K562 (cell line): Measurements from ENCODE around the gene ALPP. TPM values are rescaled to one million over a fixed set of nuclear protein-coding genes. Genes with fewer than 3 reads are reported as not detected.
A peak's percentile ranks its signal among the peaks of the same experiment; 100 is the strongest.
"Not testable (repeated sequence)": the region's sequence is repeated elsewhere in the genome, so short reads cannot be mapped to it uniquely, and the experiment has no call there.

Experiments
- ATAC-seq: fragments of 200-7000 bp; cut with Tn5 transposase; 3 replicates; pipeline ENCODE4 v1.9.1; 2020; ENCODE audit warnings: moderate library complexity
- BruUV-seq: library from RNA; stranded (reverse); fragments of 400-500 nt; replicated peaks from 2 replicates; lab custom pipeline; 2021; lab: Mats Ljungman, UMichigan
- CTCF ChIA-PET: fragments of 300-600 bp; formaldehyde crosslinking; extraction: SDS; loops from one replicate; lab custom pipeline; 2021; ENCODE audit warnings: low intra/inter-chr PET ratio; lab: Yijun Ruan, JAX
- POLR2A ChIA-PET: fragments of 300-600, 350-650 bp; sonication (Branson Sonifier 250); formaldehyde crosslinking; extraction: SDS; loops from one replicate; lab custom pipeline; 2021; ENCODE audit warnings: antibody characterized with exemption, inconsistent platforms; lab: Yijun Ruan, JAX
- DNase-seq, 4 experiments: peaks; one replicate each; pipeline versions ENCODE4 v3.0.0 to v3.0.0-alpha.2; 2011 to 2018; ENCODE audit warnings: low spot score in 3 of 4, mixed read lengths in 3 of 4; ENCODE audit errors: extremely low read depth in 1 of 4
- FAIRE-seq: peaks from 2 replicates; lab custom pipeline; 2011; peaks lifted over from hg19 to GRCh38; lab: Jason Lieb, UNC
- H2AFZ ChIP-seq: 2 replicates; pipeline ENCODE4 v1.6.0; 2011; ENCODE audit warnings: low read depth, low read length, control low read depth, inconsistent platforms
- H3K27ac ChIP-seq: fragments of 200-600 bp; 3 replicates; pipeline ENCODE4 v1.8.0; 2011; ENCODE audit warnings: low read depth, mild to moderate bottlenecking, control low read depth, inconsistent platforms, low read length, moderate library complexity, mixed read lengths; ENCODE audit errors: extremely low read depth
- H3K27me3 ChIP-seq, 2 experiments: fragments of 300-600 bp in 1 of 2; 2 replicates in 1 of 2; 3 replicates in 1 of 2; pipeline versions ENCODE4 v1.6.0 to v1.8.0; 2011; ENCODE audit warnings: inconsistent platforms in 2 of 2, low read length in 2 of 2, mild to moderate bottlenecking in 1 of 2, mixed read lengths in 1 of 2, moderate library complexity in 1 of 2; ENCODE audit not compliant: control insufficient read depth in 2 of 2, insufficient read depth in 2 of 2
- H3K36me3 ChIP-seq: fragments of 300-600 bp; 3 replicates; pipeline ENCODE4 v1.8.0; 2011; ENCODE audit warnings: mild to moderate bottlenecking, low read length, inconsistent platforms; ENCODE audit not compliant: control insufficient read depth, insufficient read depth
- H3K4me1 ChIP-seq, 2 experiments: fragments of 200-600 bp in 1 of 2; replicated peaks in 1 of 2; 2 replicates in 1 of 2; 3 replicates in 1 of 2; pipeline versions ENCODE4 v1.5.1 to v1.8.0; 2011; ENCODE audit warnings: inconsistent platforms in 2 of 2, low read length in 2 of 2, mild to moderate bottlenecking in 1 of 2, mixed read lengths in 1 of 2, moderate library complexity in 1 of 2; ENCODE audit not compliant: control insufficient read depth in 2 of 2, insufficient read depth in 2 of 2
- H3K4me2 ChIP-seq: 2 replicates; pipeline ENCODE4 v1.6.1; 2011; ENCODE audit warnings: low read length, control low read depth, inconsistent platforms, mixed read lengths; ENCODE audit not compliant: insufficient read depth
- H3K4me3 ChIP-seq: fragments of 200-600 bp; sonication (generic), shearing (Covaris generic); 2 replicates; pipeline ENCODE4 v1.5.1; 2016; ENCODE audit warnings: control low read depth, inconsistent platforms
- H3K79me2 ChIP-seq: fragments of 200-600 bp; 3 replicates; pipeline ENCODE4 v1.8.0; 2011; ENCODE audit warnings: low read length, inconsistent platforms; ENCODE audit not compliant: control insufficient read depth, insufficient read depth
- H3K9ac ChIP-seq, 2 experiments: 2 replicates each; pipeline versions ENCODE4 v1.6.0 to v1.6.1; 2011; ENCODE audit warnings: low read depth in 2 of 2, low read length in 2 of 2, control low read depth in 1 of 2, inconsistent platforms in 1 of 2, mild to moderate bottlenecking in 1 of 2, mixed read lengths in 1 of 2; ENCODE audit not compliant: insufficient read depth in 1 of 2
- H3K9me1 ChIP-seq: one replicate; pipeline ENCODE4 v1.6.0; 2011; ENCODE audit warnings: inconsistent platforms, mild to moderate bottlenecking, low read length, moderate library complexity; ENCODE audit not compliant: control insufficient read depth, insufficient read depth
- H3K9me3 ChIP-seq: replicated peaks from 2 replicates; pipeline ENCODE4 v1.5.1; 2011; ENCODE audit warnings: low read depth, low read length, inconsistent platforms; ENCODE audit not compliant: control insufficient read depth, insufficient read depth
- H4K20me1 ChIP-seq: replicated peaks from 2 replicates; pipeline ENCODE4 v1.6.1; 2011; ENCODE audit warnings: low read length, inconsistent platforms, mixed read lengths; ENCODE audit not compliant: control insufficient read depth, insufficient read depth
- JUN ChIP-seq, 2 experiments: sonication (generic) in 1 of 2; formaldehyde crosslinking in 1 of 2; IDR thresholded peaks; 2 replicates each; pipeline versions ENCODE4 v1.6.1 to v1.8.0; 2012 to 2022; ENCODE audit warnings: borderline replicate concordance in 2 of 2, mild to moderate bottlenecking in 2 of 2, improper control_type of control experiment in 1 of 2, low read depth in 1 of 2, low read length in 1 of 2, missing genetic modification reagents in 1 of 2
- NBN ChIP-seq: fragments of 450-650 bp; IDR thresholded peaks from 2 replicates; pipeline ENCODE4 v1.6.1; 2016; ENCODE audit warnings: low read depth, mild to moderate bottlenecking
- RFX5 ChIP-seq: IDR thresholded peaks from 2 replicates; pipeline ENCODE4 v1.6.1; 2011; ENCODE audit warnings: low read depth, mild to moderate bottlenecking, improper control_type of control experiment, low read length
- SNIP1 ChIP-seq: fragments of 450-650 bp; IDR thresholded peaks from 2 replicates; pipeline ENCODE4 v1.7.1; 2017; ENCODE audit warnings: low read depth, mild to moderate bottlenecking
- ZBTB8A ChIP-seq: fragments of 450-650 bp; IDR thresholded peaks from 2 replicates; pipeline ENCODE4 v1.6.1; 2018; ENCODE audit warnings: mild to moderate bottlenecking, moderate library complexity; ENCODE audit not compliant: partially characterized antibody
- ZNF384 ChIP-seq: IDR thresholded peaks from 2 replicates; pipeline ENCODE4 v1.6.1; 2012; ENCODE audit warnings: low read depth, low read length, improper control_type of control experiment
- ZNF445 ChIP-seq: fragments of 250-450 bp; sonication (Bioruptor Pico); IDR thresholded peaks from 2 replicates; pipeline ENCODE4 v1.4.0; 2020; ENCODE audit warnings: low read depth, mild to moderate bottlenecking, moderate library complexity
- WGBS: fragments of 100-300 bp; shearing (Covaris generic); methylation state at CpG from one replicate; pipeline ENCODE4 v1.1.6; 2016; ENCODE audit warnings: low coverage, mixed read lengths; ENCODE audit not compliant: insufficient coverage; ENCODE audit errors: missing lambda C conversion rate; 5-methylcytosine and 5-hydroxymethylcytosine counted together
- in situ Hi-C: fragments of 300-500 bp; cut with MboI; formaldehyde crosslinking; loops from 4 replicates; pipeline ENCODE4 v1.15.0; 2018; ENCODE audit warnings: inconsistent platforms, mixed read lengths
- intact Hi-C: fragments of 100-400 bp; cut with micrococcal nuclease; formaldehyde crosslinking; loops from 2 replicates; pipeline ENCODE4 v1.14.2; 2022
- polyA plus RNA-seq, 8 experiments: library from polyadenylated mRNA; depleted of rRNA in 4 of 8; stranded (reverse) in 5 of 8; unstranded in 3 of 8; fragments of >200 nt; fragmentation: Nextera tagmentation in 2 of 8; fragmentation: Illumina TruSeq in 1 of 8; extraction: Ambion mirVana in 2 of 8; extraction: Trizol in 1 of 8; gene quantifications; 2 replicates each; pipeline versions ENCODE4 v1.2.1 to v1.2.3, GENCODE V29; 2011 to 2014; ENCODE audit warnings: inconsistent platforms in 1 of 8, missing spikeins in 1 of 8
- total RNA-seq, 7 experiments: library from RNA; depleted of rRNA in 6 of 7; stranded (reverse); fragments of >200 nt in 6 of 7; fragmentation: Illumina TruSeq in 2 of 7; extraction: Trizol in 2 of 7; gene quantifications; 2 replicates each; pipeline versions ENCODE4 v1.2.1 to v1.2.3, GENCODE V29; 2011 to 2021; ENCODE audit warnings: low replicate concordance in 1 of 7
- TF ChIP-seq, protein P1 (sequence below): fragments of 250-450 bp; sonication (Bioruptor Pico); IDR thresholded peaks from 2 replicates; pipeline ENCODE4 v1.5.0; 2020; ENCODE audit warnings: mild to moderate bottlenecking, borderline replicate concordance

Gene ALPP
- total and polyA plus RNA-seq, 9 of the 15 experiments (the other 6 are each of a cell fraction or from before 2014, with no cell fraction given), result 0.03 TPM; not detected in 8

DNA sequence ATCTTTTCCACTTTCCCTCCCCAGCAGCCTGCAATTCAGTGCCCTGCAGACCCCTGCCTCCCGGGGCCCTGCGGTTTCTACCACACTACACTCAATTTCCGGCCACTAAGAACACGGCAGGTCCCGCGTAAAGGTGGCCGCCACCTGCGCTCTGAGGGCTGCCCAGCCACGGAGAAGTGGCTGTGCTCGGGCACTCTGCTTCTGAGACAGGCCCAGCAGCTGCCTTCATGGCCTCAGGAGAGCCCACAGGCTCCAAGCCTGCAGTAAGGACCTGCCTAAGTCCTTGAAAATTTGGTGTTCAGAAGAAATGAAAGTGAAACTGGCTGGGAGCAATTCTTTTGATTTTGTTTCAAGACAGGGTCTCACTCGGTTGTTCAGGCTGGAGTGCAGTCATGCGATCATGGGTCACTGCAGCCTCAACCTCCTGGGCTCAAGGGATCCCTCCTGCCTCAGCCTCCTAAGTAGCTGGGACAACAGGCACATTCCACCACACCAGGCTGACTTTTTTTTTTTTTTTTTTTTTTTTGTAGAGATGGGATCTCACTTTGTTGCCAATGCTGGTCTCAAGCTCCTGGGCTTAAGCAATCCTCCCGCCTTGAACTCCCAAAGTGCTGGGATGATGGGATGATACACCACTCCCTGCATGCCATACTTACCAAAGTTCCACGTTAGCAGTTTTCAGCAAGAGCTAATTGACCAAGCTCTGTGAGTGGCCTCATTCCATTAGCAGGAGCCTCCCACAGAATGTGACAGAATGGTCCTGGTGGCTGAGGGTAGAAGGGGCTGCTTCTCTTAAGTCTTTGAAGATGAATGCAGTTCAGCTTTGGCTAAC is 14.6 kb upstream of the ALPP start:
- in situ Hi-C loops (no loop called here), intact Hi-C loops (no loop called here)
- Histone ChIP-seq H3K79me2 (no peaks in the 10 kb centered on the region), H3K9me3 (no peaks in the 10 kb centered on the region), H3K4me3 (no peak overlapping the region), H2AFZ (peak overlapping the region; percentile 14; the same call in 1 of the 2 replicates), H3K9me1 (no peaks in the 10 kb centered on the region), H3K36me3 (no peaks in the 10 kb centered on the region), H3K27ac (no peak overlapping the region), H4K20me1 (no peaks in the 10 kb centered on the region), H3K9ac (no peak overlapping the region), H3K4me1 (peaks cover 0 to 6% of the 10 kb centered on the region in 2 experiments; a peak in 1 of 5 replicates), H3K27me3 (peaks cover 0 to 5% of the 10 kb centered on the region in 2 experiments; a peak in 1 of 5 replicates), H3K4me2 (peak overlapping the region; percentile 46)
- ATAC-seq (no peak), FAIRE-seq (no peak), DNase-seq (no peak)
- TF ChIP-seq, protein P1, sequence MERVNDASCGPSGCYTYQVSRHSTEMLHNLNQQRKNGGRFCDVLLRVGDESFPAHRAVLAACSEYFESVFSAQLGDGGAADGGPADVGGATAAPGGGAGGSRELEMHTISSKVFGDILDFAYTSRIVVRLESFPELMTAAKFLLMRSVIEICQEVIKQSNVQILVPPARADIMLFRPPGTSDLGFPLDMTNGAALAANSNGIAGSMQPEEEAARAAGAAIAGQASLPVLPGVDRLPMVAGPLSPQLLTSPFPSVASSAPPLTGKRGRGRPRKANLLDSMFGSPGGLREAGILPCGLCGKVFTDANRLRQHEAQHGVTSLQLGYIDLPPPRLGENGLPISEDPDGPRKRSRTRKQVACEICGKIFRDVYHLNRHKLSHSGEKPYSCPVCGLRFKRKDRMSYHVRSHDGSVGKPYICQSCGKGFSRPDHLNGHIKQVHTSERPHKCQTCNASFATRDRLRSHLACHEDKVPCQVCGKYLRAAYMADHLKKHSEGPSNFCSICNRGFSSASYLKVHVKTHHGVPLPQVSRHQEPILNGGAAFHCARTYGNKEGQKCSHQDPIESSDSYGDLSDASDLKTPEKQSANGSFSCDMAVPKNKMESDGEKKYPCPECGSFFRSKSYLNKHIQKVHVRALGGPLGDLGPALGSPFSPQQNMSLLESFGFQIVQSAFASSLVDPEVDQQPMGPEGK (CRISPR knock-in tag), result no peak
- no peak for TF ChIP-seq ZNF445 (CRISPR knock-in tag)
- TF ChIP-seq ZBTB8A, result no peak
- TF ChIP-seq RFX5, result no peak
- no peak for TF ChIP-seq NBN
- TF ChIP-seq ZNF384, result 0 out of 2 replicates have a peak, but pooled peaks have one; percentile 18
- no peak for TF ChIP-seq SNIP1
- TF ChIP-seq JUN (IDR thresholded peaks at IDR 0.05; ENCODE audit: borderline replicate concordance, low read depth, low read length), result no peak
- no peak for TF ChIP-seq JUN (CRISPR knock-in tag; IDR thresholded peaks at IDR 0.05; ENCODE audit: borderline replicate concordance)
- ChIA-PET CTCF (no interaction called here), POLR2A (no interaction called here)
- BruUV-seq, result no TSS peak
- WGBS, result 10% methylated on average over 13 of the region's 14 CpGs

DNA sequence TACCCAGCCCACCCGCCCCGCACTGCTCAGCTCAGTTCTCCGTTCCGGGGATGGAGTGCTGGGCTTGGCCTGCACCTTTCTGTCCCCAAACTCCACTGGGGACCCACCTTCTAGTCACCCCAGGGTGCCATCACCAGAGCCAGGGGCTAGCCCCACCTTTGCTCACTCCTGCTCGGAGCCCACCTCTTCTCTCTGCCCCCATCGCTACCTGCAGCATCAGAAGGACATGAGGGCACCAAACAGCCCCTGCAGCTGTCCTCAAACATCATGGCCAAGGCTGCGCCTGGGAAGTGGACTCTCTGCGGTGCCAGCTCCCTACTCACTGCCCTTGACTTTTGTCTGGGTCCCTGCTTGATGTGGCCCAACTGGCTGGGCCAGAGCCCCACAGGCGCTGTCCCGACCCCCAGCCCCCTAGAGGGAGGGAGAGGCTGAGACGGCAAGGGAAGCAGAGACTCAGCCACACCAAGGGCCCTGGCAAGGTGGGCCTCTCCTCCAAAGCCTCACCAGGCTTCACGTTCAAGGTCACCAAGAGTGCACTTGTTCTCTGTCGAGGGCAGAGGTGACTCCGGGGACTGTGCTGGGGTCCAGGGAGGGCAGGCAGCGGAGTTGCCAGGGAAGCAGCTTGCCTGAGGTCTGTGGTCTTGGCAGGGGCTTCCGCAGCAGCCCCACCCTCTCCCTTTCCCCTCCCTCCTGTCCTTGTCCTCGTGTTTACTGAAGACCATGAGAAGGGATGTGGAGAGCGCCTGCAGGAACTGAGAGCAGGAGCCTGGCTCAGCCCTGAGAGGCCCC is 13.6 kb upstream of the ALPP start:
- DNase-seq, H3K9me3 ChIP-seq, ATAC-seq, POLR2A ChIA-PET, H3K4me2 ChIP-seq, BruUV-seq, H4K20me1 ChIP-seq, FAIRE-seq, H3K9me1 ChIP-seq, in situ Hi-C loops, H3K9ac ChIP-seq, H2AFZ ChIP-seq, H3K79me2 ChIP-seq, H3K4me3 ChIP-seq, H3K4me1 ChIP-seq, H3K36me3 ChIP-seq, H3K27ac ChIP-seq: not testable (repeated sequence)
- WGBS, result 10% methylated on average over 9 of the region's 18 CpGs
- CTCF ChIA-PET, result interaction anchor here (0.6 kb wide), 1 partner anchor 513 kb away, joined by 7 read pairs; no protein-coding TSS in a partner anchor
- H3K27me3 ChIP-seq, result peaks cover 0 to 13% of the 10 kb centered on the region in 2 experiments; a peak in 1 of 5 replicates
- intact Hi-C loops, result loop anchor here (5.0 kb wide), 1 partner anchor 77 kb away; no protein-coding TSS in a partner anchor
